A549 treated with CpdA at 1 μM for 4 hours (cell line): ENCODE data around the gene DDHD1. TPM values are rescaled to one million over a fixed set of nuclear protein-coding genes. Genes with fewer than 3 reads are reported as not detected.

Experiments
- total RNA-seq: library from RNA; stranded (reverse); fragments of 200-300 nt; extraction: Qiagen RNA extraction; gene quantifications from 5 replicates; pipeline ENCODE4 v1.2.3, GENCODE V29; 2022; ENCODE audit warnings: low read depth

The DDHD1 gene
- total RNA-seq, result 5.9 to 8.0 TPM (median 7.0 TPM) in 5 replicates

DNA sequence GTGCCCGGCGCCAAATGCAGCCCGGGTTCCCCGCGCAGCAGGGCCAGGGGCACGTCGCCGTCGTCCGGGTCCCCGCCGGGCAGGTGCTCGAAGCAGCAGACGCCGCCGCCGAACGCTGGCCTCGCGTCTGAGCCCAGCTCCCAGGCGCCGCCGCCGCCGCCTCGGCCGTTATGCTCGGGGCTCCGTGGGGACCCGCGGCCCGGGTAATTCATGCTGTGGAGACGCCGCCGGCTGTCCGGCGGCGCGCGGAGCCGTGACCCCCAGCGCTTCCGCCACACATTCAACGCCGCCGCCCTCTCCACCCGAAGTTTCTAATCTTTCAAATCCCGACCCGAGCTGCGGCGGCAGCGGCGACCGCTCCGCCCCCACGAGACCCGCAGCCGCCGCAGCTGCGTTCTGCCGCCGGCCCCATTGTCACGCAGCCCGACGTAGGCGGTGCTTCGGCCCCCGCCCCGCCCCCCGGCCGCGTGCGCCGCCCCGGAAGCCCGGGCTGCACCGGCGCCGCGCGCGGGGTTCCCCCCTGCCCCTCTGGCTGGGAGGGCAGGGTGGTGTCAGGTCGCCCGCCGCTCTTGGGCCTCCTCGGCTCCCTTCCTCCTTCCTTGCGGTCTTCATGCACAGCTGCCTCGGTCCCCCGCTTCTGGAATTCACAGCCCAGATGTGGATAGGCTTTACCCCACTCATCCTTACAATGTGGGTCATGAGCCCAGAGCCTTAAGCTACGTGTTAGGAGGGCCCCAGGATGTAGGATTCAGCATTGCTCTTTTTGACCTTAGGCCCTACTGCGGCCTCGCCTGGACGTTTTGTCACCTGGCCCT, at the start of gene DDHD1:
Gene DDHD1, minus strand, starts transcription at position 437 of the 815 bp plus-strand sequence. Its CDS starts 225 bp downstream, at position 212.

Other genes starting within 250 kb of the DDHD1 start
- 33.1 to 46.3 TPM (median 38.7 TPM) in 5 replicates for gene FERMT2, start 202.3 kb downstream of the DDHD1 start, total RNA-seq